Fibroblast of lung (primary cell): ENCODE measurements around the gene CATSPERZ. TPM values are rescaled to one million over a fixed set of nuclear protein-coding genes. Genes with fewer than 3 reads are reported as not detected.
A peak's percentile ranks its signal among the peaks of the same experiment; 100 is the strongest.
"Not testable (repeated sequence)": the region's sequence is repeated elsewhere in the genome, so short reads cannot be mapped to it uniquely, and the experiment has no call there.

ENCODE experiments used
- DNase-seq, 2 donors: peaks; one replicate each; pipeline versions ENCODE4 v3.0.0 to v3.0.0-alpha.2; 2010; ENCODE audit warnings: low read depth in 2 of 2
- H2AFZ ChIP-seq: 2 replicates; pipeline ENCODE4 v1.5.1; 2012; ENCODE audit warnings: low read length, control low read depth, inconsistent platforms
- H3K27ac ChIP-seq: 2 replicates; pipeline ENCODE4 v1.5.1; 2011; ENCODE audit warnings: low read length, control low read depth; ENCODE audit not compliant: insufficient read depth
- H3K27me3 ChIP-seq: 2 replicates; pipeline ENCODE4 v1.5.1; 2011; ENCODE audit warnings: mild to moderate bottlenecking, low read length; ENCODE audit not compliant: control insufficient read depth, insufficient read depth
- H3K36me3 ChIP-seq: 2 replicates; pipeline ENCODE4 v1.5.1; 2011; ENCODE audit warnings: low read length; ENCODE audit not compliant: control insufficient read depth, insufficient read depth
- H3K4me1 ChIP-seq: 2 replicates; pipeline ENCODE4 v1.5.1; 2011; ENCODE audit warnings: low read length; ENCODE audit not compliant: control insufficient read depth, insufficient read depth; ENCODE audit errors: extremely low read depth
- H3K4me2 ChIP-seq: 2 replicates; pipeline ENCODE4 v1.5.1; 2011; ENCODE audit warnings: low read length, control low read depth; ENCODE audit not compliant: insufficient read depth; ENCODE audit errors: extremely low read depth
- H3K4me3 ChIP-seq, 4 experiments: fragments of 200-600 bp in 1 of 4; sonication (generic) in 1 of 4; replicated peaks in 1 of 4; 2 replicates each; pipeline ENCODE4 v1.5.1; 2011 to 2016; ENCODE audit warnings: low read length in 4 of 4, low read depth in 3 of 4, mild to moderate bottlenecking in 3 of 4, control low read depth in 2 of 4, inconsistent platforms in 1 of 4, mixed read lengths in 1 of 4; ENCODE audit not compliant: insufficient read depth in 1 of 4; ENCODE audit errors: control extremely low read depth in 1 of 4
- H3K79me2 ChIP-seq: 2 replicates; pipeline ENCODE4 v1.5.1; 2012; ENCODE audit warnings: mild to moderate bottlenecking, low read length, inconsistent platforms; ENCODE audit not compliant: control insufficient read depth, insufficient read depth
- H3K9ac ChIP-seq: 2 replicates; pipeline ENCODE4 v1.5.1; 2011; ENCODE audit warnings: mild to moderate bottlenecking, low read length, control low read depth; ENCODE audit not compliant: insufficient read depth
- H3K9me3 ChIP-seq: 2 replicates; pipeline ENCODE4 v1.5.1; 2012; ENCODE audit warnings: low read depth, low read length; ENCODE audit not compliant: control insufficient read depth, insufficient read depth
- H4K20me1 ChIP-seq: 2 replicates; pipeline ENCODE4 v1.5.1; 2011; ENCODE audit warnings: low read length; ENCODE audit not compliant: control insufficient read depth, insufficient read depth; ENCODE audit errors: extremely low read depth
- EZH2 ChIP-seq: IDR thresholded peaks from 2 replicates; pipeline ENCODE4 v1.5.1; 2012; ENCODE audit warnings: low read length, control low read depth, mild to moderate bottlenecking; ENCODE audit errors: missing control alignments
- polyA plus RNA-seq, 2 donors: library from polyadenylated mRNA; depleted of rRNA in 1 of 2; stranded (reverse) in 1 of 2; unstranded in 1 of 2; fragments of >200 nt; gene quantifications; 2 replicates each; pipeline ENCODE4 v1.2.1, GENCODE V29; 2011 to 2012; ENCODE audit warnings: missing spikeins in 1 of 2
- total RNA-seq: library from RNA; depleted of rRNA; stranded (reverse); fragments of >200 nt; gene quantifications from 2 replicates; pipeline ENCODE4 v1.2.1, GENCODE V29; 2014
- TF ChIP-seq, protein P1 (sequence below), 2 donors: IDR thresholded peaks in 1 of 2; conservative IDR thresholded peaks in 1 of 2; 1 replicate in 1 of 2; 2 replicates in 1 of 2; pipeline ENCODE4 v1.5.1; 2011 to 2012; ENCODE audit warnings: low read length in 2 of 2, control low read depth in 1 of 2, inconsistent platforms in 1 of 2, low read depth in 1 of 2, mild to moderate bottlenecking in 1 of 2

CATSPERZ gene
- total and polyA plus RNA-seq, 2 donors (not counting 1 experiment from before 2014, with no cell fraction given), result 0.33 TPM; not detected in 1

DNA sequence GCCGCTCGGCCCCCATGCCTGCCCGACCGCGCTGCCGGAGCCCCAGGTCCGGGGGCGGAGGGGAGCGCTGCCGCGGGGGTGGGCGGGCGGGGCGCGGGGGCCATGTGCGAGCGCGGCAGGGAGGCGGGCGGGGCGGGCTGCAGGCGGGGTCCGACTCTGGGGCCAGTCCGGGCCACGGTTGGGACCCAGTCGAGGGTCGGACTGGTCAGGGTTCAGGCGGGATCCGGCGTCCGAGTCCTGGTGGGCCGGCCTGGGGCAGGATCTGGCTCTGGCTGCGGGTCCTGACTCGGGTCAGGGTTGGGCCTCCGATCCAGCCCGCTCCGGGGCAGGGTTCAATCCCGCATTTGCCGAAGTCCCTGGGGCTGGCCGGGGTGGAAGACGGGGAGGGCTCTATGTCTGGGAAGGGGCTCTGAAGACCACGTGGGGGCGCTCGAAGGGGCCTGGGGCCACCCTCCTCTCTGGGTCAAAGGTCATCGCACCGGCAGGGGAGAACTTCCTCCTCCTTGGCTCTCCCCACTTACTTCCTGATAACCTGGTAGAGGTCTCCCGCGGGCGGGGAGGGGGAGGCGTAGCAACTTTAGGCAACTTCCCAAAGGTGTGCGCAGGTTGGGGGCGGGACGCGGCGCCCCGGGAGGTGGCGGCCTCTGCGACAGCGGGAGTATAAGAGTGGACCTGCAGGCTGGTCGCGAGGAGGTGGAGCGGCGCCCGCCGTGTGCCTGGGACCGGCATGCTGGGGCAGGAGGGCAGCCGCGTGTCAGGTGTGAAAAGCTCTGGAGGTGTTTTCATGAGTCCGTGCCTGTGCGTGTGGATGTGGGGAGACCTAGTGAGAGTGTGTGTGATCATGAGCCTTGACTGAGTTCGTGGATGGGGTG, 5.8 kb downstream of the CATSPERZ start:
- H3K27me3 ChIP-seq, result no peaks in the 10 kb centered on the region
- TF ChIP-seq, protein P1, sequence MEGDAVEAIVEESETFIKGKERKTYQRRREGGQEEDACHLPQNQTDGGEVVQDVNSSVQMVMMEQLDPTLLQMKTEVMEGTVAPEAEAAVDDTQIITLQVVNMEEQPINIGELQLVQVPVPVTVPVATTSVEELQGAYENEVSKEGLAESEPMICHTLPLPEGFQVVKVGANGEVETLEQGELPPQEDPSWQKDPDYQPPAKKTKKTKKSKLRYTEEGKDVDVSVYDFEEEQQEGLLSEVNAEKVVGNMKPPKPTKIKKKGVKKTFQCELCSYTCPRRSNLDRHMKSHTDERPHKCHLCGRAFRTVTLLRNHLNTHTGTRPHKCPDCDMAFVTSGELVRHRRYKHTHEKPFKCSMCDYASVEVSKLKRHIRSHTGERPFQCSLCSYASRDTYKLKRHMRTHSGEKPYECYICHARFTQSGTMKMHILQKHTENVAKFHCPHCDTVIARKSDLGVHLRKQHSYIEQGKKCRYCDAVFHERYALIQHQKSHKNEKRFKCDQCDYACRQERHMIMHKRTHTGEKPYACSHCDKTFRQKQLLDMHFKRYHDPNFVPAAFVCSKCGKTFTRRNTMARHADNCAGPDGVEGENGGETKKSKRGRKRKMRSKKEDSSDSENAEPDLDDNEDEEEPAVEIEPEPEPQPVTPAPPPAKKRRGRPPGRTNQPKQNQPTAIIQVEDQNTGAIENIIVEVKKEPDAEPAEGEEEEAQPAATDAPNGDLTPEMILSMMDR (conservative IDR thresholded peaks at IDR 0.05 in 1 of 2, IDR thresholded peaks at IDR 0.05 in 1 of 2; ENCODE audit: low read depth in 1 of 2, low read length in 2 of 2), result peak; percentile 13 to 17
- TF ChIP-seq EZH2, result no peak
- peaks cover 2% of the 10 kb centered on the region for H3K36me3 ChIP-seq
- H3K27ac ChIP-seq, result peak overlapping the region; percentile 58
- H3K79me2 ChIP-seq, result peaks cover 3% of the 10 kb centered on the region
- peak overlapping the region; percentile 50 for H3K9ac ChIP-seq
- peak overlapping the region; percentile 8 for H2AFZ ChIP-seq
- no peaks in the 10 kb centered on the region for H3K9me3 ChIP-seq
- no peaks in the 10 kb centered on the region for H4K20me1 ChIP-seq
- peak; percentile 20 to 51 for DNase-seq
- peaks cover 6% of the 10 kb centered on the region for H3K4me1 ChIP-seq
- H3K4me3 ChIP-seq, result peak overlapping the region; percentile 67 to 72 (median 70)
- peak overlapping the region; percentile 91 for H3K4me2 ChIP-seq

DNA sequence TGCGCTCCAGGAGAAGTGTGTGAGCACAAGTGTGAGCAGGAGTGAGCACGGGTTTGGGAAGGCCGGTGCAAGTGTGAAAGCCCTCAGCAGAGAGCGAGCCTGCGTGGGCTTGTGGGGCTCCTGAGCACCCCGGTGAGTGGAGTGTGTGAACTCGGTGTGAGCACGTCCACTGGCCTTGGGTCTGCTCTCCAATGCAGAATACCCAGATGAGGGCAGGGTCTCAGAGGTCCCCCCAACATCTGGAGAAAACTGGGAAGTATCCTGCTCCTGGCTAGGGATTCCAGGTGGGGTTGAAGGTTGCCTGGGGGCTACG, 6.4 kb downstream of the CATSPERZ start:
- H3K4me2 ChIP-seq, result peak overlapping the region; percentile 91
- TF ChIP-seq, protein P1 (conservative IDR thresholded peaks at IDR 0.05 in 1 of 2, IDR thresholded peaks at IDR 0.05 in 1 of 2; ENCODE audit: low read depth in 1 of 2, low read length in 2 of 2), result no peak
- H3K9ac ChIP-seq, result peak overlapping the region; percentile 11
- H3K4me3 ChIP-seq, result peak overlapping the region; percentile 67 to 72 (median 70)
- no peak overlapping the region for H3K27ac ChIP-seq
- H4K20me1 ChIP-seq, result no peaks in the 10 kb centered on the region
- H3K4me1 ChIP-seq, result peaks cover 6% of the 10 kb centered on the region
- H3K79me2 ChIP-seq, result peaks cover 3% of the 10 kb centered on the region
- H2AFZ ChIP-seq, result peak overlapping the region; percentile 8
- no peaks in the 10 kb centered on the region for H3K9me3 ChIP-seq
- H3K36me3 ChIP-seq, result peaks cover 2% of the 10 kb centered on the region
- no peak for DNase-seq
- H3K27me3 ChIP-seq, result no peaks in the 10 kb centered on the region

GRCh38 chr11:64306876-64307622, 6.9 kb downstream of the CATSPERZ start:
- Histone ChIP-seq H3K9ac (peak overlapping the region; percentile 13), H2AFZ (no peak overlapping the region), H3K27me3 (no peaks in the 10 kb centered on the region), H3K4me3 (peak overlapping the region in 2 of 4 experiments; percentile 68 to 71), H3K4me1 (peaks cover 6% of the 10 kb centered on the region), H3K27ac (no peak overlapping the region), H3K4me2 (peak overlapping the region; percentile 91), H4K20me1 (no peaks in the 10 kb centered on the region), H3K36me3 (peaks cover 2% of the 10 kb centered on the region), H3K9me3 (no peaks in the 10 kb centered on the region), H3K79me2 (peaks cover 3% of the 10 kb centered on the region)
- no peak for TF ChIP-seq EZH2
- TF ChIP-seq, protein P1 (conservative IDR thresholded peaks at IDR 0.05 in 1 of 2, IDR thresholded peaks at IDR 0.05 in 1 of 2; ENCODE audit: low read depth in 1 of 2, low read length in 2 of 2), result no peak
- no peak for DNase-seq

DNA sequence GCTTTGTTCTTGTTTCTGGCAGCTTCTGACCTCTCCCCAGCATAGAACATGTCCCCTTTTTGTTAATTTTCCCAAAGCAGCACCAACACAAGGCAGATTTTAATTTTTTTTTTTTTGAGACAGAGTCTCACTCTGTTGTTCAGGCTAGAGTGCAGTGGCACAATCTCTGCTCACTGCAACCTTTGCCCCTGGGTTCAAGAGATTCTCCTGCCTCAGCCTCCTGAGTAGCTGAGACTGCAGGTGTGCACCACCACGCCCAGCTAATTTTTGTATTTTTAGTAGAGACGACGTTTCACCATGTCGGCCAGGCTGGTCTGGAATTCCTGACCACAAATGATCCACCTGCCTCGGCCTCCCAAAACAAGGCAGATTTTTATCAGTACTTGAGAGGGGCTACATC, 7.6 kb downstream of the CATSPERZ start:
- DNase-seq, H4K20me1 ChIP-seq, H3K4me3 ChIP-seq, H2AFZ ChIP-seq, H3K9me3 ChIP-seq, H3K9ac ChIP-seq, H3K4me1 ChIP-seq, H3K27ac ChIP-seq, H3K27me3 ChIP-seq, H3K4me2 ChIP-seq, H3K36me3 ChIP-seq, H3K79me2 ChIP-seq: not testable (repeated sequence)
